NCI-H2107 treated with DMSO at 0.1 percent for 48 hours (cell line): ENCODE results near the gene ERAP2.

Source experiments
- DNase-seq: peaks from one replicate; lab custom pipeline; 2025; ENCODE audit not compliant: unreplicated experiment; lab: John Stamatoyannopoulos, UW

Gene ERAP2

GRCh38 chr5:96962540-96962991 lies 86.3 kb downstream of the ERAP2 start:
- no peak for DNase-seq

GRCh38 chr5:96963267-96963666 lies 87.0 kb downstream of the ERAP2 start:
- no peak for DNase-seq

- no peak for DNase-seq
Observed at GRCh38 chr5:96966801-96967200, 90.5 kb downstream of the ERAP2 start.

- no peak for DNase-seq
Observed at GRCh38 chr5:96967400-96967799, 91.1 kb downstream of the ERAP2 start.

GRCh38 chr5:96968074-96968473 lies 91.8 kb downstream of the ERAP2 start:
- no peak for DNase-seq

- DNase-seq: peak; percentile 23
Observed at GRCh38 chr5:96968614-96969013, 92.3 kb downstream of the ERAP2 start.
